Pancreas (tissue), 10 donors: ENCODE measurements around the gene SYNE2. TPM values are rescaled to one million over a fixed set of nuclear protein-coding genes. Genes with fewer than 3 reads are reported as not detected.

Experiments used
- ATAC-seq, 4 donors: fragments of 200-7000 bp; cut with Tn5 transposase; one replicate each; pipeline versions ENCODE4 v1.8.0 to v1.9.1; 2020; ENCODE audit warnings: mild to moderate bottlenecking in 4 of 4, moderate library complexity in 4 of 4
- DNase-seq, 6 donors: peaks; one replicate each; pipeline ENCODE4 v3.0.0-alpha.2; 2020
- FAIRE-seq: peaks from 2 replicates; lab custom pipeline; 2012; peaks lifted over from hg19 to GRCh38; lab: Jason Lieb, UNC
- H3K27ac ChIP-seq, 4 donors: fragments of 200-600 bp; sonication (generic); 1 replicate in 3 of 4; 2 replicates in 1 of 4; pipeline versions ENCODE4 v1.5.0 to v1.8.0; 2020
- H3K27me3 ChIP-seq, 4 donors: fragments of 200-600 bp; one replicate each; pipeline ENCODE4 v1.8.0; 2021
- H3K36me3 ChIP-seq, 3 donors: fragments of 200-600 bp; sonication (generic) in 1 of 3; one replicate each; pipeline versions ENCODE4 v1.5.0 to v1.8.0; 2020 to 2021
- H3K4me1 ChIP-seq, 3 donors: fragments of 200-600 bp; one replicate each; pipeline ENCODE4 v1.8.0; 2021
- H3K4me3 ChIP-seq, 4 donors: fragments of 200-600 bp; sonication (generic) in 2 of 4; one replicate each; pipeline versions ENCODE4 v1.5.0 to v1.8.0; 2020 to 2021
- H3K9me3 ChIP-seq, 4 donors: fragments of 200-600 bp; one replicate each; pipeline ENCODE4 v1.8.0; 2021
- CTCF ChIP-seq, 4 donors: fragments of 200-600 bp; sonication (generic) in 3 of 4; IDR thresholded peaks; one replicate each; pipeline versions ENCODE4 v1.5.0 to v1.8.0; 2021; ENCODE audit warnings: antibody characterized with exemption in 4 of 4
- WGBS, 2 donors: extraction: QIAGEN DNeasy Blood & Tissue Kit; methylation state at CpG; one replicate each; pipeline ENCODE4 v1.1.7; 2013; 5-methylcytosine and 5-hydroxymethylcytosine counted together
- intact Hi-C, 3 donors: fragments of 100-400 bp; cut with DNase I; formaldehyde crosslinking; loops; one replicate each; pipeline versions ENCODE4 v1.11.1 to v1.14.2; 2022
- polyA plus RNA-seq, 2 donors: library from polyadenylated mRNA; stranded (reverse); fragments of 200-250 nt; gene quantifications; one replicate each; pipeline ENCODE4 v1.2.3, GENCODE V29; 2013
- total RNA-seq, 6 donors: library from RNA; stranded (reverse); fragmentation: NEBNext Ultra II Directional in 4 of 6; extraction: Animal tissue kit (Norgen Biotek cat#: 25700) in 4 of 6; gene quantifications; one replicate each; pipeline versions ENCODE4 v1.2.1 to v1.2.4, GENCODE V29; 2021 to 2023
- donor health status: healthy with polysubstance abuse.
- donor health status: DM: no; HTN: no; CAD: no; lungs with moderate emphysema.
- donor health status: DM: no; HTN: no; CAD: no.
- donor health status: control.
- donor health status: control.
- donor health status: Bipolar disorder and iron deficiency.
- donor health status: DM: yes; HTN: yes; CAD: no.
- donor health status: DM: no; HTN: no; CAD: no.
- donor health status: DM: no; HTN: no; CAD: no.
- donor health status: DM: yes; HTN: yes; CAD: no.

Gene SYNE2
- total and polyA plus RNA-seq, 8 donors: 45.2 to 103 (median 56.6) TPM

- FAIRE-seq (no peak), ATAC-seq (peak; percentile 33 to 60 (median 55)), DNase-seq (peak; percentile 53 to 79 (median 63))
- H3K27me3 ChIP-seq: no peaks in the 10 kb centered on the region
- H3K4me1 ChIP-seq: peaks cover 37 to 73% (median 60%) of the 10 kb centered on the region in 3 donors
- intact Hi-C loops: no loop called here
- no peaks in the 10 kb centered on the region for H3K9me3 ChIP-seq
- TF ChIP-seq CTCF (IDR thresholded peaks at IDR 0.05): no peak
- WGBS, 2 donors: 11% methylated on average over 20 of the region's 20 CpGs
- H3K36me3 ChIP-seq: no peaks in the 10 kb centered on the region
- H3K27ac ChIP-seq: peak overlapping the region; percentile 38 to 73 (median 61)
- H3K4me3 ChIP-seq: peak overlapping the region in 3 of 4 donors; percentile 8 to 25 (median 9)
These were observed 344.1 kb downstream of the SYNE2 start for GRCh38 chr14:64196814-64197411.

GRCh38 chr14:64197996-64198395, 345.2 kb downstream of the SYNE2 start:
- Histone ChIP-seq H3K27me3 (no peaks in the 10 kb centered on the region), H3K4me3 (no peak overlapping the region), H3K27ac (peak overlapping the region in 1 of 4 donors; percentile 73), H3K4me1 (peaks cover 33 to 79% (median 50%) of the 10 kb centered on the region in 3 donors), H3K9me3 (no peaks in the 10 kb centered on the region), H3K36me3 (no peaks in the 10 kb centered on the region)
- ATAC-seq (no peak), FAIRE-seq (no peak), DNase-seq (no peak)
- 43 to 60% methylated on average over 3 of the region's 3 CpGs for WGBS, 2 donors
- TF ChIP-seq CTCF (IDR thresholded peaks at IDR 0.05): no peak
- intact Hi-C loops: no loop called here

- H3K9me3 ChIP-seq: no peaks in the 10 kb centered on the region
- H3K27ac ChIP-seq: peak overlapping the region in 1 of 4 donors; percentile 73
- no peak for TF ChIP-seq CTCF (IDR thresholded peaks at IDR 0.05)
- no peak for FAIRE-seq
- no peaks in the 10 kb centered on the region for H3K27me3 ChIP-seq
- peaks cover 33 to 78% (median 52%) of the 10 kb centered on the region in 3 donors for H3K4me1 ChIP-seq
- intact Hi-C loops: no loop called here
- no peak overlapping the region for H3K4me3 ChIP-seq
- DNase-seq: no peak
- no peak for ATAC-seq
- WGBS, 2 donors: 50 to 53% methylated on average over 3 of the region's 3 CpGs
- no peaks in the 10 kb centered on the region for H3K36me3 ChIP-seq
These were observed 345.7 kb downstream of the SYNE2 start for GRCh38 chr14:64198486-64198885.

- FAIRE-seq: no peak
- Histone ChIP-seq H3K4me1 (peaks cover 31 to 68% (median 53%) of the 10 kb centered on the region in 3 donors), H3K36me3 (no peaks in the 10 kb centered on the region), H3K9me3 (no peaks in the 10 kb centered on the region), H3K4me3 (no peak overlapping the region), H3K27me3 (no peaks in the 10 kb centered on the region), H3K27ac (peak overlapping the region in 2 of 4 donors; percentile 29 to 35)
- TF ChIP-seq CTCF (IDR thresholded peaks at IDR 0.05): no peak
- intact Hi-C loops: no loop called here
- peak in 2 of 6 donors; percentile 67 to 69 for DNase-seq
- WGBS, 2 donors: 18 to 25% methylated on average over 4 of the region's 4 CpGs
- ATAC-seq: peak; percentile 33 to 61 (median 39)
These were observed 347.4 kb downstream of the SYNE2 start for GRCh38 chr14:64200170-64200569.

- FAIRE-seq (no peak), ATAC-seq (peak in 3 of 4 donors; percentile 4 to 22 (median 18)), DNase-seq (no peak)
- Histone ChIP-seq H3K4me3 (no peak overlapping the region), H3K27ac (peak overlapping the region in 1 of 4 donors; percentile 9), H3K36me3 (no peaks in the 10 kb centered on the region), H3K9me3 (no peaks in the 10 kb centered on the region), H3K4me1 (peaks cover 22 to 56% (median 41%) of the 10 kb centered on the region in 3 donors), H3K27me3 (no peaks in the 10 kb centered on the region)
- no peak for TF ChIP-seq CTCF (IDR thresholded peaks at IDR 0.05)
- intact Hi-C loops: no loop called here
- WGBS, 2 donors: 45 to 54% methylated on average over 7 of the region's 7 CpGs
These were observed 348.5 kb downstream of the SYNE2 start for GRCh38 chr14:64201296-64201695.
